SK-N-SH (cell line): ENCODE data around the gene FAF2. TPM values are rescaled to one million over a fixed set of nuclear protein-coding genes. Genes with fewer than 3 reads are reported as not detected.

Source experiments
- CTCF ChIP-seq: fragments of 200-600 bp; sonication (generic); IDR thresholded peaks from 2 replicates; pipeline ENCODE4 v1.6.1; 2017; ENCODE audit warnings: antibody characterized with exemption, mild to moderate bottlenecking, moderate library complexity
- ELF1 ChIP-seq: IDR thresholded peaks from 2 replicates; pipeline ENCODE4 v1.4.0; 2012
- IRF3 ChIP-seq: fragments of 150-350 bp; IDR thresholded peaks from 2 replicates; pipeline ENCODE4 v1.6.1; 2016; ENCODE audit warnings: mild to moderate bottlenecking, low read depth, low read length
- NFIC ChIP-seq: IDR thresholded peaks from 2 replicates; pipeline ENCODE4 v1.4.0; 2012; ENCODE audit warnings: borderline replicate concordance
- NRF1 ChIP-seq: IDR thresholded peaks from 2 replicates; pipeline ENCODE4 v1.6.1; 2012; ENCODE audit warnings: low read depth, mild to moderate bottlenecking, low read length
- RCOR1 ChIP-seq: fragments of 150-350 bp; IDR thresholded peaks from 2 replicates; pipeline ENCODE4 v1.6.1; 2017; ENCODE audit warnings: antibody characterized with exemption, low read length
- RFX5 ChIP-seq: IDR thresholded peaks from 2 replicates; pipeline ENCODE4 v1.6.1; 2012; ENCODE audit warnings: mild to moderate bottlenecking, improper control_type of control experiment, low read length
- TAF1 ChIP-seq: IDR thresholded peaks from 2 replicates; pipeline ENCODE4 v1.6.1; 2012; ENCODE audit warnings: low read depth, mild to moderate bottlenecking, low read length, moderate library complexity, borderline replicate concordance
- polyA plus RNA-seq, 3 experiments: library from polyadenylated mRNA; depleted of rRNA; stranded (reverse); fragments of >200 nt; gene quantifications; 2 replicates each; pipeline ENCODE4 v1.2.3, GENCODE V29; 2012
- small RNA-seq, 7 experiments: library from RNA; depleted of rRNA; stranded (forward); fragments of <200 nt; gene quantifications; one replicate each; pipeline ENCODE3, GENCODE V24; 2012
- TF ChIP-seq, protein P1 (sequence below): IDR thresholded peaks from 2 replicates; pipeline ENCODE4 v1.4.0; 2012; ENCODE audit warnings: low read depth
- TF ChIP-seq, protein P2 (sequence below): fragments of 150-350 bp; IDR thresholded peaks from 2 replicates; pipeline ENCODE4 v1.6.1; 2017; ENCODE audit warnings: antibody characterized with exemption, low read length, low read depth, borderline replicate concordance

The FAF2 gene
- polyA plus RNA-seq, 1 of the 3 experiments (the other 2 are of a cell fraction), result 25.5 TPM

DNA sequence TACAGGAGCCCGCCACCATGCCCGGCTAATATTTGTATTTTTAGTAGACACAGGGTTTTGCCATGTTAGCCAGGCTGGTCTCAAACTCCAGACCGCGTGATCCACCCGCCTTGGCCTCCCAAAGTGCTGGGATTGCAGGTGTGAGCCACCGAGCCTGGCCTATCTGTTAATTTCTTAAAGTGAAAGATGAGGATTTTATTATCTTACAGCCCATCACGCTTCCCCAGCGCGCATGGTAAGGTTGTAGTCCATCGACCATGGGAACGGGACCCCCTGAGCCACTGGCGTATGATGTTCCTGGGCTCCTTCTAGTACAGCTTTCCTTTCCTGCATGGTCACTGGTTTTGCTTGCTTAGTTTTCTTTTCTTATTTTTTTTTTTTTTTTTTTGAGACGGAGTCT lies 109.7 kb downstream of the FAF2 start (continued):
- TF ChIP-seq CTCF, result no peak
- TF ChIP-seq, protein P1, sequence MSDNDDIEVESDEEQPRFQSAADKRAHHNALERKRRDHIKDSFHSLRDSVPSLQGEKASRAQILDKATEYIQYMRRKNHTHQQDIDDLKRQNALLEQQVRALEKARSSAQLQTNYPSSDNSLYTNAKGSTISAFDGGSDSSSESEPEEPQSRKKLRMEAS, result no peak
- no peak for TF ChIP-seq ELF1
- no peak for TF ChIP-seq TAF1
- no peak for TF ChIP-seq RCOR1
- TF ChIP-seq IRF3, result no peak
- TF ChIP-seq, protein P2, sequence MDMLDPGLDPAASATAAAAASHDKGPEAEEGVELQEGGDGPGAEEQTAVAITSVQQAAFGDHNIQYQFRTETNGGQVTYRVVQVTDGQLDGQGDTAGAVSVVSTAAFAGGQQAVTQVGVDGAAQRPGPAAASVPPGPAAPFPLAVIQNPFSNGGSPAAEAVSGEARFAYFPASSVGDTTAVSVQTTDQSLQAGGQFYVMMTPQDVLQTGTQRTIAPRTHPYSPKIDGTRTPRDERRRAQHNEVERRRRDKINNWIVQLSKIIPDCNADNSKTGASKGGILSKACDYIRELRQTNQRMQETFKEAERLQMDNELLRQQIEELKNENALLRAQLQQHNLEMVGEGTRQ, result no peak
- TF ChIP-seq NFIC, result no peak
- TF ChIP-seq RFX5, result no peak
- no peak for TF ChIP-seq NRF1

Small RNA genes lying within 50 kb of the gene (small RNA-seq; reads per million reads assigned to genes)
- 0 reads per million in 7 experiments for gene AC010297.1
- 0 reads per million in 7 experiments for gene RF00019
- 0 reads per million in 7 experiments for gene RN7SL684P

Other genes with a start within 250 kb of the FAF2 start
- gene SIMC1, start 210.0 kb upstream of the FAF2 start, polyA plus RNA-seq (2012; rRNA removed), result 9.6 and 12.4 TPM in 2 replicates
- 100 and 127 TPM in 2 replicates for gene KIAA1191, start 86.6 kb upstream of the FAF2 start, polyA plus RNA-seq (2012; rRNA removed)
- gene ARL10, start 82.9 kb upstream of the FAF2 start, polyA plus RNA-seq (2012; rRNA removed), result 4.6 and 7.8 TPM in 2 replicates
- gene NOP16, start 59.8 kb upstream of the FAF2 start, polyA plus RNA-seq (2012; rRNA removed), result 158 and 161 TPM in 2 replicates
- gene HIGD2A, start 59.6 kb upstream of the FAF2 start, polyA plus RNA-seq (2012; rRNA removed), result 211 and 213 TPM in 2 replicates
- 85.9 and 91.2 TPM in 2 replicates for gene CLTB, start 31.8 kb upstream of the FAF2 start, polyA plus RNA-seq (2012; rRNA removed)
- 13.2 and 17.9 TPM in 2 replicates for gene RNF44, start 89.0 kb downstream of the FAF2 start, polyA plus RNA-seq (2012; rRNA removed)
- 0.02 TPM in 1 of 2 replicates, not detected in the other for gene CDHR2, start 101.0 kb downstream of the FAF2 start, polyA plus RNA-seq (2012; rRNA removed)
- 5.9 and 6.6 TPM in 2 replicates for gene GPRIN1, start 161.8 kb downstream of the FAF2 start, polyA plus RNA-seq (2012; rRNA removed)
- 0.15 and 0.33 TPM in 2 replicates for gene SNCB, start 182.1 kb downstream of the FAF2 start, polyA plus RNA-seq (2012; rRNA removed)
- not detected in 2 replicates for gene EIF4E1B, start 182.3 kb downstream of the FAF2 start, polyA plus RNA-seq (2012; rRNA removed)
- 61.7 and 68.4 TPM in 2 replicates for gene TSPAN17, start 199.1 kb downstream of the FAF2 start, polyA plus RNA-seq (2012; rRNA removed)